H1 (cell line): ENCODE results near the gene ZRANB1. TPM values are rescaled to one million over a fixed set of nuclear protein-coding genes. Genes with fewer than 3 reads are reported as not detected.
A peak's percentile ranks its signal among the peaks of the same experiment; 100 is the strongest.

ENCODE experiments used
- CTCF ChIA-PET: fragments of 300-600 bp; sonication (Branson Sonifier 250); formaldehyde crosslinking; loops from one replicate; lab custom pipeline; 2021; ENCODE audit not compliant: partially characterized antibody; lab: Charles Lee
- POLR2A ChIA-PET: fragments of 300-600 bp; sonication (Branson Sonifier 250); formaldehyde crosslinking; loops from one replicate; lab custom pipeline; 2021; ENCODE audit warnings: inconsistent platforms; ENCODE audit not compliant: partially characterized antibody; lab: Charles Lee
- DNase-seq, 2 experiments: peaks; one replicate each; pipeline versions ENCODE4 v3.0.0 to v3.0.0-alpha.2; 2010 to 2022; ENCODE audit warnings: low spot score in 2 of 2, low read depth in 1 of 2, mixed read lengths in 1 of 2
- FAIRE-seq: peaks from 2 replicates; lab custom pipeline; 2011; peaks lifted over from hg19 to GRCh38; lab: Jason Lieb, UNC
- H2AFZ ChIP-seq: 2 replicates; pipeline ENCODE4 v1.8.1; 2012; ENCODE audit warnings: low read length, inconsistent platforms
- H2AK5ac ChIP-seq: 2 replicates; pipeline ENCODE4 v1.6.1; 2013; ENCODE audit warnings: low read depth, low read length
- H2BK120ac ChIP-seq: replicated peaks from 2 replicates; pipeline ENCODE3; 2013; ENCODE audit warnings: low read depth, low read length, inconsistent platforms
- H2BK12ac ChIP-seq: 2 replicates; pipeline ENCODE4 v1.6.1; 2013; ENCODE audit warnings: low read depth, low read length
- H2BK15ac ChIP-seq: 2 replicates; pipeline ENCODE4 v1.6.1; 2013; ENCODE audit warnings: low read length
- H2BK20ac ChIP-seq: 2 replicates; pipeline ENCODE4 v1.6.1; 2013; ENCODE audit warnings: low read length
- H2BK5ac ChIP-seq: 2 replicates; pipeline ENCODE4 v1.6.1; 2013; ENCODE audit warnings: low read depth, low read length
- H3K14ac ChIP-seq: 2 replicates; pipeline ENCODE4 v1.6.1; 2013; ENCODE audit warnings: inconsistent platforms; ENCODE audit not compliant: insufficient read length
- H3K18ac ChIP-seq: 2 replicates; pipeline ENCODE4 v1.6.1; 2013; ENCODE audit warnings: low read length; ENCODE audit errors: extremely low read depth
- H3K23ac ChIP-seq: 2 replicates; pipeline ENCODE4 v1.6.1; 2013; ENCODE audit warnings: inconsistent platforms; ENCODE audit not compliant: insufficient read length
- H3K23me2 ChIP-seq: 2 replicates; pipeline ENCODE4 v1.6.1; 2013; ENCODE audit warnings: low read depth, low read length
- H3K27ac ChIP-seq: 2 replicates; pipeline ENCODE4 v1.6.1; 2011; ENCODE audit warnings: low read depth, low read length, inconsistent platforms
- H3K27me3 ChIP-seq, 4 experiments: replicated peaks in 1 of 4; 1 replicate in 1 of 4; 2 replicates in 3 of 4; pipeline versions ENCODE4 v1.6.1 to v1.8.1; 2011 to 2013; ENCODE audit warnings: low read length in 3 of 4, mild to moderate bottlenecking in 3 of 4, inconsistent platforms in 2 of 4, mixed read lengths in 2 of 4, moderate library complexity in 1 of 4; ENCODE audit not compliant: control insufficient read depth in 3 of 4, insufficient read depth in 3 of 4; ENCODE audit errors: extremely low read depth in 1 of 4
- H3K36me3 ChIP-seq, 4 experiments: 2 replicates each; pipeline versions ENCODE4 v1.6.1 to v1.8.1; 2011 to 2013; ENCODE audit warnings: mild to moderate bottlenecking in 4 of 4, low read length in 3 of 4, moderate library complexity in 2 of 4, control low read depth in 1 of 4, inconsistent platforms in 1 of 4; ENCODE audit not compliant: insufficient read depth in 4 of 4, control insufficient read depth in 2 of 4
- H3K4ac ChIP-seq: replicated peaks from 2 replicates; pipeline ENCODE3; 2013; ENCODE audit warnings: low read length, low read depth, mixed read lengths, inconsistent platforms; ENCODE audit not compliant: insufficient read length
- H3K4me1 ChIP-seq, 4 experiments: replicated peaks in 1 of 4; 1 replicate in 1 of 4; 2 replicates in 3 of 4; pipeline versions ENCODE4 v1.6.1 to v1.8.1; 2011 to 2013; ENCODE audit warnings: low read length in 3 of 4, inconsistent platforms in 2 of 4, mixed read lengths in 1 of 4; ENCODE audit not compliant: insufficient read depth in 4 of 4, control insufficient read depth in 3 of 4
- H3K4me2 ChIP-seq, 2 experiments: 2 replicates each; pipeline versions ENCODE4 v1.6.1 to v1.8.1; 2011 to 2013; ENCODE audit warnings: low read depth in 2 of 2, low read length in 2 of 2, control low read depth in 1 of 2, inconsistent platforms in 1 of 2, mild to moderate bottlenecking in 1 of 2; ENCODE audit not compliant: insufficient read depth in 1 of 2
- H3K4me3 ChIP-seq, 4 experiments: fragments of 200-600, 300-600 bp in 1 of 4; sonication (generic), shearing (Covaris generic), sonication (Bioruptor Twin) in 1 of 4; 2 replicates each; pipeline versions ENCODE4 v1.5.1 to v1.8.1; 2011 to 2016; ENCODE audit warnings: low read length in 4 of 4, low read depth in 3 of 4, control low read depth in 2 of 4, inconsistent platforms in 2 of 4, mild to moderate bottlenecking in 2 of 4, mixed read lengths in 1 of 4, moderate library complexity in 1 of 4; ENCODE audit not compliant: insufficient read depth in 2 of 4; ENCODE audit errors: extremely low read depth in 1 of 4
- H3K56ac ChIP-seq: replicated peaks from 2 replicates; pipeline ENCODE3; 2013; ENCODE audit warnings: low read depth, mild to moderate bottlenecking, mixed read lengths, low read length, inconsistent platforms; ENCODE audit not compliant: insufficient read length
- H3K79me1 ChIP-seq: 2 replicates; pipeline ENCODE4 v1.6.1; 2013; ENCODE audit warnings: low read depth, low read length, control low read depth
- H3K79me2 ChIP-seq, 2 experiments: 2 replicates each; pipeline versions ENCODE4 v1.6.1 to v1.8.1; 2012 to 2013; ENCODE audit warnings: low read length in 2 of 2, mild to moderate bottlenecking in 2 of 2, inconsistent platforms in 1 of 2; ENCODE audit not compliant: insufficient read depth in 2 of 2, control insufficient read depth in 1 of 2
- H3K9ac ChIP-seq, 4 experiments: replicated peaks in 1 of 4; 1 replicate in 1 of 4; 2 replicates in 3 of 4; pipeline versions ENCODE4 v1.6.1 to v1.8.1; 2011 to 2013; ENCODE audit warnings: low read depth in 3 of 4, low read length in 3 of 4, control low read depth in 2 of 4, mild to moderate bottlenecking in 2 of 4, moderate library complexity in 2 of 4, inconsistent platforms in 1 of 4; ENCODE audit errors: extremely low read depth in 1 of 4
- H3K9me3 ChIP-seq, 2 experiments: 2 replicates each; pipeline versions ENCODE4 v1.6.1 to v1.8.1; 2012 to 2013; ENCODE audit warnings: mild to moderate bottlenecking in 2 of 2, moderate library complexity in 2 of 2, control low read depth in 1 of 2, inconsistent platforms in 1 of 2, low read depth in 1 of 2, low read length in 1 of 2, mixed read lengths in 1 of 2; ENCODE audit not compliant: insufficient read depth in 2 of 2
- H4K20me1 ChIP-seq, 2 experiments: replicated peaks in 1 of 2; 2 replicates each; pipeline versions ENCODE3 to v1.8.1; 2011 to 2013; ENCODE audit warnings: inconsistent platforms in 2 of 2, low read length in 2 of 2, mild to moderate bottlenecking in 1 of 2; ENCODE audit not compliant: insufficient read depth in 2 of 2, control insufficient read depth in 1 of 2
- H4K5ac ChIP-seq: 2 replicates; pipeline ENCODE4 v1.6.1; 2013; ENCODE audit warnings: low read length, low read depth, mixed read lengths, inconsistent platforms; ENCODE audit not compliant: insufficient read length
- H4K8ac ChIP-seq: 2 replicates; pipeline ENCODE4 v1.8.0; 2013; ENCODE audit warnings: mild to moderate bottlenecking, moderate library complexity, low read length, inconsistent platforms; ENCODE audit not compliant: insufficient read depth; ENCODE audit errors: extremely low read depth
- H4K91ac ChIP-seq: replicated peaks from 2 replicates; pipeline ENCODE3; 2013; ENCODE audit warnings: low read length, mixed read lengths, inconsistent platforms; ENCODE audit not compliant: insufficient read length
- ASH2L ChIP-seq: fragments of 200-600, 300-600 bp; sonication (generic); IDR thresholded peaks from one replicate; pipeline ENCODE4 v1.7.1; 2017; ENCODE audit warnings: low read length
- MAFK ChIP-seq: IDR thresholded peaks from 2 replicates; pipeline ENCODE4 v1.6.1; 2012; ENCODE audit warnings: low read depth, mild to moderate bottlenecking, improper control_type of control experiment, low read length
- WGBS, 2 experiments: shearing (Covaris generic) in 1 of 2; methylation state at CpG; one replicate each; pipeline versions ENCODE4 v1.1.6 to v1.1.7; 2013 to 2015; ENCODE audit warnings: low lambda C conversion rate in 2 of 2, mixed read lengths in 2 of 2, inconsistent platforms in 1 of 2, low coverage in 1 of 2, missing lambda C conversion rate in 1 of 2; ENCODE audit not compliant: insufficient replicate concordance in 2 of 2, insufficient coverage in 1 of 2, insufficient read length in 1 of 2; ENCODE audit errors: extremely low coverage in 1 of 2, missing lambda C conversion rate in 1 of 2; 5-methylcytosine and 5-hydroxymethylcytosine counted together
- polyA plus RNA-seq, 7 experiments: library from polyadenylated mRNA; depleted of rRNA in 3 of 7; stranded (reverse) in 5 of 7; unstranded in 2 of 7; fragments of >200 nt in 5 of 7; fragments of 200-250 nt in 2 of 7; gene quantifications; 1 replicate in 5 of 7; 2 replicates in 1 of 7; 4 replicates in 1 of 7; pipeline versions ENCODE4 v1.2.1 to v1.2.3, GENCODE V29; 2011 to 2013; ENCODE audit warnings: missing spikeins in 2 of 7, mixed read lengths in 2 of 7
- total RNA-seq: library from RNA; stranded (reverse); fragmentation: NEBNext Ultra II Directional; extraction: Animal tissue kit (Norgen Biotek cat#: 25700); gene quantifications from 2 replicates; pipeline ENCODE4 v1.2.1, GENCODE V29; 2021

Gene ZRANB1
- total and polyA plus RNA-seq, 2 of the 8 experiments (the other 6 are each of a cell fraction or from before 2014, with no cell fraction given): 6.1 to 19.9 TPM

DNA sequence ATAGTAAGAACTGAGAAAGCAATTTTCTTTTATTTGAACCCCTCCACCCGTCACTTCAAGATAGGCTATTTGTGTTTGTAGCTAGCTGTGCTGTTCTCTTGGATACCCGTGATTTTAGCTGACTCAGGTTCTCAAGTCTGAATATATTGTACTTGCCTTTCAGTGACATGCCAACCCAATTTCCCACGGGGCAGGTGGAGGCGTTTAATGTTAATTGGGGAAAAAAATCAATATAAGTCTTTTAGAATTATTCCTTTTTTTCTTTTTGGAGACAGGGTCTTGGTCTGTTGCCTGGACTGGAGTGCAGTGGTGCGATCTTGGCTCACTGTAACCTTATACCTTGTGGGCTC, 36.4 kb downstream of the ZRANB1 start:
- ChIA-PET POLR2A (interaction anchor here (1.0 kb wide), 1 partner anchor 14 kb away, joined by 5 read pairs; no protein-coding TSS in a partner anchor), CTCF (interaction anchor here (0.8 to 1.0 kb wide), 2 partner anchors 11 to 20 kb away, joined by 3 to 5 read pairs; no protein-coding TSS in a partner anchor)
- no peak overlapping the region for H4K91ac ChIP-seq
- no peak overlapping the region for H3K23ac ChIP-seq
- H3K4ac ChIP-seq: no peak overlapping the region
- no peak overlapping the region for H3K56ac ChIP-seq
- H4K8ac ChIP-seq: no peak overlapping the region
- H3K9ac ChIP-seq: no peak overlapping the region
- H3K36me3 ChIP-seq: peaks cover 0 to 41% (median 7%) of the 10 kb centered on the region in 4 experiments; a peak in 6 of 8 replicates
- H3K4me2 ChIP-seq: no peak overlapping the region
- DNase-seq: no peak
- no peaks in the 10 kb centered on the region for H3K9me3 ChIP-seq
- peaks cover 2 to 12% of the 10 kb centered on the region in 2 experiments for H4K20me1 ChIP-seq
- H2AFZ ChIP-seq: no peak overlapping the region
- no peaks in the 10 kb centered on the region for H3K23me2 ChIP-seq
- H2AK5ac ChIP-seq: no peak overlapping the region
- FAIRE-seq: no peak
- no peak overlapping the region for H3K14ac ChIP-seq
- H2BK12ac ChIP-seq: no peak overlapping the region
- no peak overlapping the region for H3K27ac ChIP-seq
- 85% methylated on average over 5 of the region's 5 CpGs; no CpG with 5 or more reads in 1 of the 2 experiments for WGBS, 2 experiments
- no peaks in the 10 kb centered on the region; a peak in 1 of 7 replicates for H3K27me3 ChIP-seq
- H2BK15ac ChIP-seq: no peak overlapping the region
- H4K5ac ChIP-seq: no peak overlapping the region
- H3K79me2 ChIP-seq: peaks cover 0 to 28% of the 10 kb centered on the region in 2 experiments; a peak in 2 of 4 replicates
- no peak overlapping the region for H3K4me3 ChIP-seq
- no peak overlapping the region for H2BK120ac ChIP-seq
- no peaks in the 10 kb centered on the region for H3K79me1 ChIP-seq
- no peak overlapping the region for H2BK5ac ChIP-seq
- H2BK20ac ChIP-seq: no peak overlapping the region
- H3K18ac ChIP-seq: no peak overlapping the region
- no peaks in the 10 kb centered on the region for H3K4me1 ChIP-seq
- TF ChIP-seq ASH2L (no peak), MAFK (0 out of 2 replicates have a peak, but pooled peaks have one; percentile 37)
